CD4-positive, alpha-beta memory T cell (primary cell): ENCODE measurements around the gene ITIH1. TPM values are rescaled to one million over a fixed set of nuclear protein-coding genes. Genes with fewer than 3 reads are reported as not detected.

ENCODE experiments used
- CTCF ChIA-PET: fragments of 350-600 bp; sonication (Branson Sonifier 250); formaldehyde crosslinking; loops from one replicate; lab custom pipeline; 2021; ENCODE audit warnings: inconsistent platforms; ENCODE audit not compliant: partially characterized antibody; lab: Charles Lee
- POLR2A ChIA-PET: fragments of 350-600 bp; sonication (Branson Sonifier 250); formaldehyde crosslinking; loops from one replicate; lab custom pipeline; 2021; ENCODE audit not compliant: partially characterized antibody; lab: Charles Lee
- DNase-seq, 5 donors: peaks; one replicate each; pipeline versions ENCODE4 v3.0.0 to v3.0.0-alpha.2; 2020 to 2022; ENCODE audit warnings: mixed read lengths in 1 of 5
- H3K27ac ChIP-seq: one replicate; pipeline ENCODE4 v1.7.0; 2013; ENCODE audit warnings: low read depth, low read length
- H3K27me3 ChIP-seq: 2 replicates; pipeline ENCODE4 v1.7.0; 2013; ENCODE audit warnings: mild to moderate bottlenecking, low read length, moderate library complexity; ENCODE audit not compliant: insufficient read depth
- H3K36me3 ChIP-seq: 2 replicates; pipeline ENCODE4 v1.7.0; 2013; ENCODE audit warnings: mild to moderate bottlenecking, low read length, moderate library complexity; ENCODE audit not compliant: insufficient read depth
- H3K4me1 ChIP-seq: 2 replicates; pipeline ENCODE4 v1.7.0; 2013; ENCODE audit warnings: mild to moderate bottlenecking, low read length, moderate library complexity; ENCODE audit not compliant: insufficient read depth
- H3K4me3 ChIP-seq, 2 donors: one replicate each; pipeline ENCODE4 v1.7.0; 2013; ENCODE audit warnings: low read length in 2 of 2, mild to moderate bottlenecking in 1 of 2
- H3K9me3 ChIP-seq, 2 donors: one replicate each; pipeline ENCODE4 v1.7.0; 2013; ENCODE audit warnings: low read length in 2 of 2, control low read depth in 1 of 2; ENCODE audit not compliant: control insufficient read depth in 1 of 2
- H3K27ac Mint-ChIP-seq, 7 donors: one replicate each; pipeline ENCODE4 v1.8.0; 2020 to 2021; ENCODE audit warnings: mixed read lengths in 7 of 7, mild to moderate bottlenecking in 6 of 7, inconsistent platforms in 3 of 7, moderate library complexity in 3 of 7
- H3K27me3 Mint-ChIP-seq, 2 donors: one replicate each; pipeline ENCODE4 v1.8.0; 2020 to 2021; ENCODE audit warnings: mixed read lengths in 2 of 2
- H3K36me3 Mint-ChIP-seq, 2 donors: one replicate each; pipeline ENCODE4 v1.8.0; 2020 to 2021; ENCODE audit warnings: mixed read lengths in 2 of 2, inconsistent platforms in 1 of 2, mild to moderate bottlenecking in 1 of 2
- H3K4me1 Mint-ChIP-seq, 4 donors: one replicate each; pipeline ENCODE4 v1.8.0; 2020 to 2021; ENCODE audit warnings: mixed read lengths in 4 of 4, mild to moderate bottlenecking in 1 of 4
- H3K4me3 Mint-ChIP-seq, 8 donors: one replicate each; pipeline ENCODE4 v1.8.0; 2020 to 2021; ENCODE audit warnings: mixed read lengths in 8 of 8, mild to moderate bottlenecking in 7 of 8, moderate library complexity in 6 of 8, inconsistent platforms in 3 of 8
- H3K9me3 Mint-ChIP-seq, 8 donors: one replicate each; pipeline ENCODE4 v1.8.0; 2020 to 2021; ENCODE audit warnings: mixed read lengths in 8 of 8, mild to moderate bottlenecking in 5 of 8, inconsistent platforms in 3 of 8, moderate library complexity in 1 of 8
- intact Hi-C: fragments of 100-400 bp; cut with micrococcal nuclease; formaldehyde crosslinking; loops from one replicate; pipeline ENCODE4 v1.15.1; 2023
- polyA plus RNA-seq, 2 donors: library from polyadenylated mRNA; unstranded; fragments of 300-500 nt; fragmentation: Illumina TruSeq; gene quantifications; one replicate each; pipeline ENCODE4 v1.2.3, GENCODE V29; 2021
- total RNA-seq, 2 experiments: library from RNA; stranded (reverse); gene quantifications; one replicate each; pipeline ENCODE4 v1.2.3, GENCODE V29; 2021

ITIH1 gene
- total and polyA plus RNA-seq, 4 experiments from 2014 or later: not detected

GRCh38 chr3:52779837-52780585 is 2.6 kb downstream of the ITIH1 start:
- Histone ChIP-seq H3K4me3 (no peak overlapping the region), H3K4me1 (no peaks in the 10 kb centered on the region), H3K9me3 (no peaks in the 10 kb centered on the region), H3K27ac (no peak overlapping the region), H3K27me3 (no peaks in the 10 kb centered on the region), H3K36me3 (no peaks in the 10 kb centered on the region)
- intact Hi-C loops: no loop called here
- CTCF ChIA-PET: no interaction called here
- Mint-ChIP-seq H3K4me3 (no peak overlapping the region), H3K4me1 (no peaks in the 10 kb centered on the region), H3K27ac (no peak overlapping the region), H3K27me3 (peaks cover 0 to 5% of the 10 kb centered on the region in 2 donors), H3K36me3 (no peaks in the 10 kb centered on the region), H3K9me3 (no peaks in the 10 kb centered on the region)
- no peak for DNase-seq
- POLR2A ChIA-PET: no interaction called here

- CTCF ChIA-PET: no interaction called here
- no peak overlapping the region for H3K4me3 Mint-ChIP-seq
- Histone ChIP-seq H3K27ac (no peak overlapping the region), H3K27me3 (no peaks in the 10 kb centered on the region), H3K4me3 (no peak overlapping the region), H3K36me3 (no peaks in the 10 kb centered on the region), H3K9me3 (no peaks in the 10 kb centered on the region), H3K4me1 (no peaks in the 10 kb centered on the region)
- POLR2A ChIA-PET: no interaction called here
- no peak for DNase-seq
- intact Hi-C loops: no loop called here
- H3K27ac Mint-ChIP-seq: no peak overlapping the region
- H3K36me3 Mint-ChIP-seq: no peaks in the 10 kb centered on the region
- H3K4me1 Mint-ChIP-seq: no peaks in the 10 kb centered on the region
- peaks cover 0 to 5% of the 10 kb centered on the region in 2 donors for H3K27me3 Mint-ChIP-seq
- no peaks in the 10 kb centered on the region for H3K9me3 Mint-ChIP-seq
Measured at GRCh38 chr3:52781741-52782140, 4.3 kb downstream of the ITIH1 start.

GRCh38 chr3:52782412-52783210 is 5.2 kb downstream of the ITIH1 start:
- intact Hi-C loops: no loop called here
- H3K36me3 ChIP-seq: no peaks in the 10 kb centered on the region
- H3K9me3 ChIP-seq: no peaks in the 10 kb centered on the region
- Mint-ChIP-seq H3K27me3 (peaks cover 0 to 5% of the 10 kb centered on the region in 2 donors), H3K27ac (no peak overlapping the region), H3K36me3 (no peaks in the 10 kb centered on the region), H3K4me3 (no peak overlapping the region), H3K9me3 (no peaks in the 10 kb centered on the region), H3K4me1 (no peaks in the 10 kb centered on the region)
- DNase-seq: no peak
- H3K4me1 ChIP-seq: no peaks in the 10 kb centered on the region
- H3K27me3 ChIP-seq: no peaks in the 10 kb centered on the region
- POLR2A ChIA-PET: no interaction called here
- no peak overlapping the region for H3K27ac ChIP-seq
- H3K4me3 ChIP-seq: no peak overlapping the region
- CTCF ChIA-PET: no interaction called here

- Histone ChIP-seq H3K36me3 (no peaks in the 10 kb centered on the region), H3K4me3 (no peak overlapping the region), H3K27me3 (no peaks in the 10 kb centered on the region), H3K27ac (no peak overlapping the region), H3K9me3 (no peaks in the 10 kb centered on the region), H3K4me1 (no peaks in the 10 kb centered on the region)
- POLR2A ChIA-PET: no interaction called here
- CTCF ChIA-PET: no interaction called here
- no peak for DNase-seq
- no peak overlapping the region for H3K4me3 Mint-ChIP-seq
- H3K27me3 Mint-ChIP-seq: peaks cover 0 to 5% of the 10 kb centered on the region in 2 donors
- intact Hi-C loops: no loop called here
- H3K9me3 Mint-ChIP-seq: no peaks in the 10 kb centered on the region
- no peaks in the 10 kb centered on the region for H3K36me3 Mint-ChIP-seq
- H3K4me1 Mint-ChIP-seq: no peaks in the 10 kb centered on the region
- H3K27ac Mint-ChIP-seq: no peak overlapping the region
Measured at GRCh38 chr3:52783211-52783555, 5.8 kb downstream of the ITIH1 start.

GRCh38 chr3:52784021-52784621 is 6.7 kb downstream of the ITIH1 start:
- Histone ChIP-seq H3K36me3 (no peaks in the 10 kb centered on the region), H3K4me1 (no peaks in the 10 kb centered on the region), H3K27ac (no peak overlapping the region), H3K9me3 (no peaks in the 10 kb centered on the region), H3K27me3 (no peaks in the 10 kb centered on the region), H3K4me3 (no peak overlapping the region)
- H3K9me3 Mint-ChIP-seq: no peaks in the 10 kb centered on the region
- no peaks in the 10 kb centered on the region for H3K36me3 Mint-ChIP-seq
- no peak for DNase-seq
- ChIA-PET CTCF (interaction anchor here (0.9 kb wide), 1 partner anchor 13 kb away, joined by 3 read pairs; no protein-coding TSS in a partner anchor), POLR2A (no interaction called here)
- H3K4me1 Mint-ChIP-seq: no peaks in the 10 kb centered on the region
- no peak overlapping the region for H3K27ac Mint-ChIP-seq
- intact Hi-C loops: no loop called here
- no peak overlapping the region for H3K4me3 Mint-ChIP-seq
- H3K27me3 Mint-ChIP-seq: peaks cover 0 to 5% of the 10 kb centered on the region in 2 donors

- CTCF ChIA-PET: interaction anchor here (0.9 kb wide), 1 partner anchor 14 kb away, joined by 3 read pairs; no protein-coding TSS in a partner anchor
- intact Hi-C loops: no loop called here
- no peaks in the 10 kb centered on the region for H3K36me3 ChIP-seq
- H3K4me1 Mint-ChIP-seq: no peaks in the 10 kb centered on the region
- H3K4me3 ChIP-seq: no peak overlapping the region
- H3K4me3 Mint-ChIP-seq: no peak overlapping the region
- no peaks in the 10 kb centered on the region for H3K4me1 ChIP-seq
- H3K27ac Mint-ChIP-seq: no peak overlapping the region
- H3K27me3 Mint-ChIP-seq: peaks cover 0 to 5% of the 10 kb centered on the region in 2 donors
- no peaks in the 10 kb centered on the region for H3K9me3 Mint-ChIP-seq
- no peaks in the 10 kb centered on the region for H3K36me3 Mint-ChIP-seq
- H3K27ac ChIP-seq: no peak overlapping the region
- H3K9me3 ChIP-seq: no peaks in the 10 kb centered on the region
- POLR2A ChIA-PET: no interaction called here
- H3K27me3 ChIP-seq: no peaks in the 10 kb centered on the region
- no peak for DNase-seq
Measured at GRCh38 chr3:52784931-52785590, 7.7 kb downstream of the ITIH1 start.
